ENCODE data around the gene BFSP1. TPM values are rescaled to one million over a fixed set of nuclear protein-coding genes. Genes with fewer than 3 reads are reported as not detected.
A peak's percentile ranks its signal among the peaks of the same experiment; 100 is the strongest.

The BFSP1 gene
- total RNA-seq, 1 donor from 2014 or later: 1.0 TPM

DNA sequence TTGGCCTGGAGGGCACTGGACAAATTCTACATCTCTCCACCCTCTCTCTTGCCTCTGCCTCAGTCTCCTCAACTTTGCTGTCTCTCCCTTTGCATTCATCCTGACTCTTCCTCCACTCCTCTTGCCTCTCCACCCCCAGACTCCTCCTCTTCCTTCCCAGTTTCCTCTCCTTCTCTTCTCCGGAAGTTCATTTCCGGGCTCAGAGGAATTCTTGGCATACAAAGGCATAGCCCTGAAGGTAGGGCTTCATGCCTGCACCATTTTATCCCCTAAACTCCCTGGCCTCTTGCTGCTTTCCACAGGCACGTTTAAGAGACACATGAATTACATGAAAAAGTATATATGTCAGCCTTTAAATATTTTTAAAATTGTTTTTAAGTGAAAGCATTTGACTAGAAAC is 10.6 kb downstream of the BFSP1 start:
- DNase-seq (ENCODE audit: low spot score): no peak

DNA sequence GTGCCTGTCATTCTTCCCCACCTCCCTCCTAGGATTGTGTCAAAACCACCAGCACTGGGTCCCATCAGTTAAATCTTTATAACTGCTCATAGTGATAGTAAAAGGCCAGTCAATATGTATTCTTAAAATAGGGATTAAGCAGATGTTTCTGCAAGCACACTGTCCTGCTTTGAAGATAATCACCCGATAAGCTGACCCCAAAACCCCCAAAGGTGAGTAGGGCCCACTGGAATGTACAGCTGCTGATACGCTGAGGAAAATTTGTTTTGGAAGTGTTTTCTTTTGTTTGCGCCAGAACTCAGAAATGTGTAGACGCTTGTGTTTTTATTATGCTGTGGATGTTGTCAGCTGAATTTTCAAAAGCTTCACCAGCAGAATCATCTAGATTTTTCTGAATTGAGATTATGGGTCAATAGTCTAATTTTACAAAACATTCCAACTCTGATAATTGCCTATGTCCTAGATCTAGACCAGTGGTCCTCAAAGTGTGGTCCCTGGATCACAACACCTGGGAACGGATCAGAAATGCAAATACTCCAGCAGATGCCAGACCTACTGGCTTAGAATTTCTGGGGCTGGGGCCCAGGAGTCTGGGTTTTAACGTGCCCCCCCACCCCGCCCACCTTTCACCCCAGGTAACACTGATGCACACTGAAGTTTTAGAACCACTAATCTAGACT is 11.4 kb downstream of the BFSP1 start:
- no peak for DNase-seq (ENCODE audit: low spot score)

- no peak for DNase-seq (ENCODE audit: low spot score)
Measured at GRCh38 chr20:17518339-17519052, 12.7 kb downstream of the BFSP1 start.

- DNase-seq (ENCODE audit: low spot score): no peak
Measured at GRCh38 chr20:17515053-17515452, 16.1 kb downstream of the BFSP1 start.

- DNase-seq (ENCODE audit: low spot score): no peak
Measured at GRCh38 chr20:17513939-17514338, 17.2 kb downstream of the BFSP1 start.

- DNase-seq (ENCODE audit: low spot score): no peak
Measured at GRCh38 chr20:17511401-17511800, 19.8 kb downstream of the BFSP1 start.

DNA sequence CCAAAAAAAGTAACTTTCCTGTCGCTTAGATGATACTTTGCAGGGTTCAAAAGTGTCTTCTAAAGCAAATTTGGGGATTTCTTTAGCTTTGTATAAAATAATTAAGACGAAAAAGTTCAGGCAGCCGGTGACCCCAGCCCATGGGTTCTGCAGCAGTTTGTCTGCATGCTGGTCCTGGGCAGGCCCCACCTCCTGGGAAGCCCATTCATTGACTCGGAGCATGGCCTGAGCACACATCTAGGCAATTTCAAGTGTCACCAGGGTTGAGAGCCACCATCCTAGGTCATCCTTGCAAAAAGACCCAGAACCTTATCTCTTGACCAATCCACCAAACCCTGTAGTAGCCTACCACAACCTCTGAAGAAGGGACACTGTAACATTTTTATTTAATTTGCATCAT is 20.6 kb downstream of the BFSP1 start:
- DNase-seq (ENCODE audit: low spot score): no peak

- DNase-seq (ENCODE audit: low spot score): no peak
Measured at GRCh38 chr20:17508756-17509155, 22.4 kb downstream of the BFSP1 start.

GRCh38 chr20:17507531-17507930 is 23.6 kb downstream of the BFSP1 start:
- no peak for DNase-seq (ENCODE audit: low spot score)

DNA sequence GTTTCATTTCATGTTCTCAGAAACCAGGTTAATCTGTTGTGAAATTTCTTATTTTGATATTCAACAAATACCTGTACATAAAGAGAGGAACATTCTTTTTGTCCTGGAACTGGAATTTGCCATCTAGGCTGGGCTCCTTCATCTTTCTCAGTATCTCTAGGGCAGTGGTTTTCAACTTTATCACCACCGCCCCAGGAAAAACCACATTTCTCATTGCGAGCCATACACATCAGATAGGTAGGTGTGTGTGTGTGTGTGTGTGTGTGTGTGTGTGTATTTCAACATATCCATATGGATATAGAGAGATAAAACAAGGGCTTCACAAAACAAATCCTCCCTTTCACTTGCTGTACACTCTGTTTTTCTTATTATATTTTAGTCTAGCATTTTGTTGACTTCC is 24.1 kb downstream of the BFSP1 start:
- no peak for DNase-seq (ENCODE audit: low spot score)

DNA sequence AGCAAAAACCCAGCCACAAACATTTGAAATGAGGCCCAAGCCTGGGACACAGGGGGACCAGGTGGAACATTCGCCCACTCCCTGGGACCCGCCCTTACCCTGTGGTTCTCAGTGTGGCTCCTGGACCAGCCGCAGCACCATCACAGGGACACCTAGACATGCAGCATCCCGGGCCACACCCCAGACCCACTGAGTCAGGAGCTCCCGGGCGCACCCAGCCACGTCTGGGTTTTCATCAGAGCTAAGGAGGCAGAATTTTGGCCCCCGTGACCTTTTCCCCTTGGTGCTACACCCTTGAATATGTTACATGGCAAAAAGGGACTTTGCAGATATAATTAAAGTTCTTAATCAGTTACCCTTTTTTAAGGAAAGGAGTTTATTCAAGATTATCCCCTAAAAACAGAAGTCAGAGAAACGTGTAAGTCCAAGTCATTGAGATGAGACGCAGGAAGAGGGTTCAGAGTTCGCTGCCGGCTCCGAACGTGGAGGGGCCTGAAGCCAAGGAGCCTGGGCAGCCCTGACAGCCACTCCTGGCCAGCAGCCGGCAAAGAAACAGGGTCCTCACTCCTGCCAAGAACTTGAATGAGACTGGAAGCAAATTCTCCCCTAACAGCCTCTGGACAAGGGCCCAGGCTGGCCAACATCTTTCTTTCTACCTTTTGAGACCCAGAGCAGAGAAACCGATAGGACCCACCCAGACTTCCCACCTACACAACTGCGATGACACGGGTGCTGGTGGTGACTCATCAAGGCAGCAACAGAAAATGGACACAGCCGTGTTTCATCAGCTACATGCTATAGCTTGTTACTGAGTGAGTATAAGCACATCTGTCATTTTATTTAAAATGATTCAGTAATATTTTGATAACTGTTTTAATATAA is 25.3 kb downstream of the BFSP1 start:
- DNase-seq (ENCODE audit: low spot score): no peak

DNA sequence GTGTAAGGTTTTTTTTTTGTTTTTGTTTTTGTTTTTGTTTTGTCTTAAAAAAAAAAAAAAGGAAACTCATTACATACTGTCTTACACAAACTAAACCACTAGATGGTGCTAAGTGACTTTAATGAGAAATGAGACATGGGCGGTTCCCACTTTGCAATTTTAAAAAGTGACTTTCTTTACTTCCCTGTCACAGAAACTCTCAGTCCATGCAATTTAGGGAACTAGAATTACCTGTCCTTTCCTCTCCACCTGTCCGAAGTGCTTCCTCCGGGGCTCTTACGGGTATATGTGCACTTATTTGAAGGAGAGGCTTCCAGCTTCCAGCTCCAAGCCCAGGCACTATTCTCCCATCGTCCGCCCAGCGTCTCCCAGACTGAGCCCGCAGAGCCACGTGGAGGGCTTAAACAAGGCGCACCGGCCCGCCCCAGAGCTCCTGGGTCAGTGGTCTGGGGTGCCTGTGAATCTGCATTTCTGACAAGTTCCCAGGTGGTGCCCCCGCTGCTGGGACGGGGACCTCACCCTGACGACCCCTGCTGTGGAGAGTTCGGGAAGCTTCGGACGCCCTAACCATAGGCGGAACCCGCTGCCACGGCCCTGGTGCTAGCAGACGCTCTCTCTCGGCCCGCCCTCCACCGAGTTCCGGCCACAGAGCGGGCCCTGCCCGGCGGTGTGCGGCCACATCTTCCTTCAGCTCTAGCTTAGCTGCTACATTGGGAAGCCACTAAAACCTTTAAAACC is 26.1 kb downstream of the BFSP1 start:
- DNase-seq (ENCODE audit: low spot score): peak; percentile 60

DNA sequence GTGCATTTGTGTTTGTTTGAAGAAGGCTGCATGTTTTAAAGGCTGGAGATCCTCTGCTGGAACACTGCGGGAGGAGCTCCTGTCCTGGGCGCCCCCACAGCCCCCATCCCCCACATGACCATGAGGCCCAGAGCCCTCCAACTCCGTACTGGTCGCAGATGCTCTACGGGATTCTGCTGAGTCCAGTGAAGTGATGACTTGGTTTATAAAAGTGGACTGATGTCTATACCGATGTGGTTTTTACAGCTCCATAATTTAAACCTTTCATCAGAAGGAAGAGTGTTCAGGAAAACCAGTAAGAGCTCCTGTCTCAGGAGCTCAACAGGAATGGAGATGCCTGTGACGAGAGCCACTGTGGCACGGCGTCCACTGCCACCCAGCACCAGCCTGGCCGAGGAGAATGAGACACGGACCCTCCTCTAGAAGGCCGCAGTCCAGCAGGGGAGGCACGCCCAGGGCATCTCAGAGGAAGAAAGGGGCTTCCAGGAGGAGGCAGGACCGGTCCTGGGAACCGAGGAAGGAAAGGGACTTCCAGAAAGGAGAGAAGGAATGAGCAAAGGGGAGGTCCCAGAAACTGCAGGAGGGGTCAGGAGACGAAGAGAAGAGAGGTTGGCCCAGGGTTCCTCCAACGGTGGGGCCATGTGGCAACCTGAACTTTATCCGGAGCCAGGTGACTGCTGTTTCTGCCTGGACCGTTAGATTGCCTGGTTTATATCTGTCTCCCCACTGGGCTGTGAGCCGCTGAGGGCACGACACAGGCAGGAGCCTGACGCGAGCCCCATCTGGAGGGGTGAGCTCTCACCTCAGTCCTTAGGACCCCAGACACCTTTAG is 26.9 kb downstream of the BFSP1 start:
- DNase-seq (ENCODE audit: low spot score): no peak

DNA sequence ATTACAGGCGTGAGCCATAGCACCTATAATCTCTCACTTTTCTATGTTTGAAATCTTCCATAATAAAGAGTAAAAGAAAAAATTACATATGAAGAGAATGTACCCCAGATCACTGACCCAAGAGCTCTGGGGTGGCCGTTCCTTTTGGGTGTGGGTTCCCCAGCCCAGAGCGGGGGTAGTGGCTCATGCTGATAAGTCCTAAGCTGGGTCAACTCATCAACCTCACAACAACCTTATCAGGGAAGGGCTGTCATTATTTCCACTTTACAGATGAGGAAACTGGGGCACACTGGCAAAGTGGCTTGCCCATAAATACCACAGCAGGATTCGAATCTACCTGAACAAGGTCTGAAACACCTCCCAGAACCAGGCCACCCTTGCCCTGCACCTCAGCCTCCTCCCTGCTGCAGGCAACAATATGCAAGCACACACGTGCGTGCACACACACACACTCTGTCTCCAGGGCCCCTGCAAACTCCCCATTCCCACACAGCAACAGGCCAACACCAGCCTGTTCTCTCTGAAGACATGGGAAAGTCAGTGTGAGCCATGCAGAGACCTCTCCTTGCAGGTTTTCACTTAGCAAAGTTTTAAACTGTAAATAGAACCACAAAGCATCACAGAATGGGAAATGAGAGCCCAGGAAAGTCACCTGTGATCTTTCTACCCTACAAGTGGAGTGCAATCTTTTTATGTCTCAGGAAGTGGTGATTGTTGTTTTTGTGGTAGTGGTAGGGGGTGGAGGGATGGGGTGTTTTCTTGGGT is 27.7 kb downstream of the BFSP1 start:
- no peak for DNase-seq (ENCODE audit: low spot score)

DNA sequence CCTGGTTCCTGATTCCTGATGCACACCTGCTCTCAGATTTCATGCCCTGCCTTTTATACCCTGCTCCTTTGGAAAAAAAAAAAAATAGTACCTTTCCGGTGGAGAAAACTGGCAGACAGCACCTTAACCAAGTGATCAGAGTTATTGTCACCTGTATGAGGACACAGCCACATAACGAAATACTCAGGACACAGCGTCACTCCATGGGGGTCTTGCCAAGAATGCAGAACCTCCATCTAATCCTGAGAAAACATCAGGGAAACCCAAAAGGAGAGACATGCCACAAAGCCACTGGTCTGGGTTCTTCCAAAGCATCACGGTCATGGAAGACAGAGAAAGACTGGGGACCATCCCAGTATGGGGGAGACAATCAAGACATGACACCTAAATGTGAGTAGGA is 29.1 kb downstream of the BFSP1 start:
- DNase-seq (ENCODE audit: low spot score): no peak

GRCh38 chr20:17501701-17502100 is 29.5 kb downstream of the BFSP1 start:
- DNase-seq (ENCODE audit: low spot score): no peak

DNA sequence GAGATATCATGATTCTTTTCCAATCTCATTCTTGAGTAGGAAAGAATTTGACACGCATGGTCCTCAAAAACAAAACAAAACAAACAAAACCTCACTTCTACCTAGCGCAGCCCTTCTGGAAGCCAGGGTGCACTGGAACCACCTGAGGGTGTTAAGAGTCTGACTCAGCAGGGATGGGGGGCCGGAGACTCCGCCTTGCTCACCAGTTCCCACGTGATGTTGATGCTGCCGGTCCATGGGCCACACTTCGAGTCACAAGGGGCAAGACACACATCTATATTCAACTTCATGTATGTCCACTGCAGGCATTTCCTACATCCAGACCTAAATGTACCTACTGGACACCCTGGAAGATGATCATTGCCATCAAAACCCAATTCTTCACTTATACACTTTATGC is 30.4 kb downstream of the BFSP1 start:
- DNase-seq (ENCODE audit: low spot score): no peak

DNA sequence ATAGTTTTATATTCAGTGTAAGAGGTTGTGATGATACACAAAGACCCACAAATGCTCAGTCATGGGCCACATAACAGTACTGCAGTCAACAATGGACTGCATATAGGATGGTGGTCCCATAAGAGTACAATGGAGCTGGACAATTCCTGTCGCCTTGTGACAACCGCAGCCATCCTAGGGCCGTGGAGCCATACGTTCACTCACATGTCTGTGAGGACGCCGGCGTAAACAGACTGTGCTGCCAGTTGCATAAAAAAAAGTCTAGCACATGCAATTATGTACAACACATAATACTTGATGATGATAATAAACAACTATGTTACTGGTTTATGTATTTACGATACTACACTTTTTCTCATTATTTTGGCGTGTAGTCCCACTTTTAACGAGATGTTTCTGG is 30.9 kb downstream of the BFSP1 start:
- DNase-seq (ENCODE audit: low spot score): no peak

DNA sequence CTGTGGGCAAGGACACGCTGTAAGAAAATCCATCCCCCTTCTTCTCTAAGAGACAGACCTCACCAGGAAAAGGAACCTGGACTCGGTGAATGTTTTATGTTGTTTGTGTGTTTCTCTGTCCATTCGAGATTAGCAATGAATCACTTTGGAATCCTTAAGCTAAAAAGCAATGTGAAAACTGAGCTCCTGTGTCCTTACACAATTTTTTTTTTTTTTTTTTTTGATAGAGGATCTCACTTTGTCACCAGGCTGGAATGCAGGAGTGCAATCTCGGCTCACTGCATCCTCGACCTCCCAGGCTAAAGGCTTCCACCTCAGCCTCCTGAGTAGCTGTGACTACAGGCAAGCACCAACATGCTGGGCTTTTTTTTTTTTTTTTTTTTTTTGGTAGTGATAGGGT is 32.1 kb downstream of the BFSP1 start:
- DNase-seq (ENCODE audit: low spot score): no peak

- DNase-seq (ENCODE audit: low spot score): no peak
Measured at GRCh38 chr20:17498641-17499040, 32.5 kb downstream of the BFSP1 start.

Measured in ureter (tissue), 1 donor.